Neural crest cell (in vitro differentiated cells): ENCODE data around the gene CCL20. TPM values are rescaled to one million over a fixed set of nuclear protein-coding genes. Genes with fewer than 3 reads are reported as not detected.

Experiments used
- DNase-seq: peaks from one replicate; pipeline ENCODE4 v3.0.0; 2021; ENCODE audit warnings: low read depth, mixed read lengths, low spot score
- H3K27ac Mint-ChIP-seq: one replicate; pipeline ENCODE4 v1.8.0; 2021; ENCODE audit warnings: mild to moderate bottlenecking, mixed read lengths; ENCODE audit not compliant: unreplicated experiment
- H3K27me3 Mint-ChIP-seq: 2 replicates; pipeline ENCODE4 v1.8.0; 2021; ENCODE audit warnings: low read depth, mild to moderate bottlenecking, mixed read lengths
- H3K36me3 Mint-ChIP-seq: 2 replicates; pipeline ENCODE4 v1.8.0; 2021; ENCODE audit warnings: low read depth, mild to moderate bottlenecking, mixed read lengths
- H3K4me1 Mint-ChIP-seq: 2 replicates; pipeline ENCODE4 v1.8.0; 2021; ENCODE audit warnings: mixed read lengths
- H3K4me3 Mint-ChIP-seq: one replicate; pipeline ENCODE4 v1.8.0; 2021; ENCODE audit warnings: mild to moderate bottlenecking, mixed read lengths
- H3K9me3 Mint-ChIP-seq: 2 replicates; pipeline ENCODE4 v1.8.0; 2021; ENCODE audit warnings: mixed read lengths
- CTCF ChIP-seq: fragments of 200-600 bp; sonication (generic); conservative IDR thresholded peaks from 2 replicates; pipeline ENCODE4 v1.5.0; 2021; ENCODE audit warnings: antibody characterized with exemption, mild to moderate bottlenecking
- total RNA-seq: library from RNA; stranded (reverse); gene quantifications from 2 replicates; pipeline ENCODE4 v1.2.1, GENCODE V29; 2021

Gene CCL20
- total RNA-seq, 1 donor from 2014 or later, result not detected

GRCh38 chr2:227782804-227783203 lies 30.8 kb upstream of the CCL20 start:
- TF ChIP-seq CTCF, result no peak
- H3K4me3 Mint-ChIP-seq, result no peak overlapping the region
- no peak for DNase-seq
- H3K9me3 Mint-ChIP-seq, result no peaks in the 10 kb centered on the region
- no peaks in the 10 kb centered on the region for H3K36me3 Mint-ChIP-seq
- no peak overlapping the region for H3K27ac Mint-ChIP-seq
- no peaks in the 10 kb centered on the region for H3K4me1 Mint-ChIP-seq
- H3K27me3 Mint-ChIP-seq, result no peaks in the 10 kb centered on the region

GRCh38 chr2:227783404-227784138 lies 30.1 kb upstream of the CCL20 start:
- Mint-ChIP-seq H3K27me3 (no peaks in the 10 kb centered on the region), H3K27ac (no peak overlapping the region), H3K36me3 (no peaks in the 10 kb centered on the region), H3K4me3 (no peak overlapping the region), H3K9me3 (no peaks in the 10 kb centered on the region), H3K4me1 (no peaks in the 10 kb centered on the region)
- TF ChIP-seq CTCF, result no peak
- no peak for DNase-seq

GRCh38 chr2:227785293-227785692 lies 28.3 kb upstream of the CCL20 start:
- no peak overlapping the region for H3K4me3 Mint-ChIP-seq
- no peak for DNase-seq
- no peaks in the 10 kb centered on the region for H3K9me3 Mint-ChIP-seq
- no peaks in the 10 kb centered on the region for H3K36me3 Mint-ChIP-seq
- no peak for TF ChIP-seq CTCF
- no peak overlapping the region for H3K27ac Mint-ChIP-seq
- H3K27me3 Mint-ChIP-seq, result no peaks in the 10 kb centered on the region
- H3K4me1 Mint-ChIP-seq, result peaks cover 6% of the 10 kb centered on the region

GRCh38 chr2:227788561-227789018 lies 25.1 kb upstream of the CCL20 start:
- Mint-ChIP-seq H3K4me1 (peaks cover 7% of the 10 kb centered on the region), H3K4me3 (no peak overlapping the region), H3K27me3 (no peaks in the 10 kb centered on the region), H3K36me3 (no peaks in the 10 kb centered on the region), H3K9me3 (no peaks in the 10 kb centered on the region), H3K27ac (no peak overlapping the region)
- no peak for DNase-seq
- TF ChIP-seq CTCF, result no peak

- TF ChIP-seq CTCF, result no peak
- no peak overlapping the region for H3K4me3 Mint-ChIP-seq
- H3K36me3 Mint-ChIP-seq, result no peaks in the 10 kb centered on the region
- no peak overlapping the region for H3K27ac Mint-ChIP-seq
- H3K4me1 Mint-ChIP-seq, result peaks cover 7% of the 10 kb centered on the region
- no peak for DNase-seq
- no peaks in the 10 kb centered on the region for H3K9me3 Mint-ChIP-seq
- no peaks in the 10 kb centered on the region for H3K27me3 Mint-ChIP-seq
Measured at GRCh38 chr2:227789803-227790202, 23.8 kb upstream of the CCL20 start.
